Panc1 (cell line): ENCODE results near the gene TALDO1. TPM values are rescaled to one million over a fixed set of nuclear protein-coding genes. Genes with fewer than 3 reads are reported as not detected.
A peak's percentile ranks its signal among the peaks of the same experiment; 100 is the strongest.

Experiments used
- ATAC-seq: fragments of 200-7000 bp; cut with Tn5 transposase; 2 replicates; pipeline ENCODE4 v1.9.1; 2020; ENCODE audit warnings: mild to moderate bottlenecking, moderate library complexity
- BruUV-seq: library from RNA; stranded (reverse); fragments of 400-500 nt; replicated peaks from 2 replicates; lab custom pipeline; 2021; lab: Mats Ljungman, UMichigan
- CTCF ChIA-PET: fragments of 300-600 bp; sonication (Branson Sonifier 250); formaldehyde crosslinking; loops from one replicate; lab custom pipeline; 2022; ENCODE audit warnings: antibody characterized with exemption; lab: Charles Lee
- POLR2A ChIA-PET: fragments of 300-600 bp; sonication (Branson Sonifier 250); formaldehyde crosslinking; loops from one replicate; lab custom pipeline; 2022; ENCODE audit warnings: antibody characterized with exemption; lab: Charles Lee
- DNase-seq: peaks from one replicate; pipeline ENCODE4 v3.0.0-alpha.2; 2010; ENCODE audit warnings: low read depth, low spot score
- H3K27ac ChIP-seq: 2 replicates; pipeline ENCODE4 v1.5.1; 2011; ENCODE audit warnings: mild to moderate bottlenecking, low read length, inconsistent platforms
- H3K27me3 ChIP-seq: fragments of 200-500 bp; sonication (Bioruptor generic); 2 replicates; pipeline ENCODE4 v1.6.0; 2014; ENCODE audit warnings: low read length, inconsistent platforms; ENCODE audit not compliant: control insufficient read depth, insufficient read depth
- H3K36me3 ChIP-seq: fragments of 200-500 bp; sonication (Bioruptor generic); 2 replicates; pipeline ENCODE4 v1.5.1; 2014; ENCODE audit warnings: inconsistent platforms, mild to moderate bottlenecking, low read length, moderate library complexity; ENCODE audit not compliant: control insufficient read depth, insufficient read depth
- H3K4me1 ChIP-seq: 2 replicates; pipeline ENCODE4 v1.5.1; 2011; ENCODE audit warnings: inconsistent platforms, mild to moderate bottlenecking, low read length, moderate library complexity; ENCODE audit not compliant: control insufficient read depth, insufficient read depth
- H3K4me3 ChIP-seq, 2 experiments: 2 replicates each; pipeline ENCODE4 v1.5.1; 2011 to 2012; ENCODE audit warnings: low read depth in 2 of 2, low read length in 2 of 2, mild to moderate bottlenecking in 2 of 2, inconsistent platforms in 1 of 2, moderate library complexity in 1 of 2
- H3K9me3 ChIP-seq: fragments of 200-500 bp; sonication (Bioruptor generic); 2 replicates; pipeline ENCODE4 v1.5.1; 2014; ENCODE audit warnings: low read depth, mild to moderate bottlenecking, inconsistent platforms, low read length, moderate library complexity; ENCODE audit not compliant: control insufficient read depth, insufficient read depth
- POLR2AphosphoS5 ChIP-seq: IDR thresholded peaks from 2 replicates; pipeline ENCODE4 v1.6.1; 2012; ENCODE audit warnings: mild to moderate bottlenecking, low read depth, low read length, moderate library complexity
- SIN3A ChIP-seq: IDR thresholded peaks from 2 replicates; pipeline ENCODE4 v1.6.1; 2012; ENCODE audit warnings: low read depth, mild to moderate bottlenecking, low read length, moderate library complexity, borderline replicate concordance; ENCODE audit not compliant: insufficient read depth
- TCF7L2 ChIP-seq: IDR thresholded peaks from 2 replicates; pipeline ENCODE4 v1.6.1; 2011; ENCODE audit warnings: mild to moderate bottlenecking, low read depth, low read length, inconsistent platforms
- in situ Hi-C: cut with HindIII; loops from 2 replicates; pipeline ENCODE4 v1.10.0; 2016; ENCODE audit warnings: low sequenced_read_pairs, low pct_unique_long_range_greater_than_20kb
- intact Hi-C: fragments of 100-400 bp; cut with micrococcal nuclease; formaldehyde crosslinking; loops from one replicate; pipeline ENCODE4 v1.10.0; 2022; ENCODE audit not compliant: unreplicated experiment
- total RNA-seq: library from RNA; stranded (reverse); gene quantifications from one replicate; pipeline ENCODE4 v1.2.1, GENCODE V29; 2021; ENCODE audit not compliant: unreplicated experiment
- TF ChIP-seq, protein P1 (sequence below): fragments of 450-650 bp; IDR thresholded peaks from 2 replicates; pipeline ENCODE4 v1.5.1; 2017; ENCODE audit warnings: mild to moderate bottlenecking
- TF ChIP-seq, protein P2 (sequence below), 2 experiments: IDR thresholded peaks; 2 replicates each; pipeline ENCODE4 v1.6.1; 2011 to 2012; ENCODE audit warnings: low read depth in 2 of 2, control low read depth in 1 of 2, low read length in 1 of 2, mild to moderate bottlenecking in 1 of 2, moderate library complexity in 1 of 2; ENCODE audit not compliant: insufficient read depth in 1 of 2

Gene TALDO1
- total RNA-seq, 1 experiment from 2014 or later, result 257 TPM

DNA sequence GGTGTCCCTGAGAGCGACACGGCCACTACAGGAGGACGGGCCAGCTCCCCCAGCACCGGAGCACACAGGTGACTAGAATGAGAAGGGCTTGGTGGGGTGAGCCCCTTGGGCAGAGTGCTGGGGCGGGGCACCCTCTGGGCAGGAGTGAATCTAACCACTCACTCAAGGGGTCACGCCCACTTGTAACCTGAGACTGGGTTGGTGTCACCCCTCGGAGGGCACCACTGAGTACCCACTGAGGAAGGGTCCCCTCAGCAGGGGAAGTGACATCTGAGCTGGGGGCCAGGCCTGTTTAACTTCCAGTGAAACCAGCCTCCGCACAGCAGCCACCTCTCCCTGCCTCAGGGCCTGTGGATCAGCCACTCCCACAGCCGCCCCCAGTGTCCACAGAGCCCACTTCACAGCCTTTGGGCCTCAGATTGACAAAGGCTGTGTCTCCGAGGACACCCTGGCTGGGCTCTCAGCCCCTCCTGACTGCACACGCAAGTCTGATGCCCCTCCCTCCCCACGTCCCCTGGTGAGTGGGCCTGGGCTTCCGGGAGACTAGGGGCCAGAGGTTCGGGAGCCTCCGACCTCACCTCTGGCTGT lies 24.4 kb downstream of the TALDO1 start:
- Histone ChIP-seq H3K27ac (no peak overlapping the region), H3K4me3 (no peak overlapping the region), H3K36me3 (peaks cover 6% of the 10 kb centered on the region; the same call in 1 of the 2 replicates), H3K27me3 (no peaks in the 10 kb centered on the region), H3K4me1 (peaks cover 37% of the 10 kb centered on the region), H3K9me3 (no peaks in the 10 kb centered on the region)
- intact Hi-C loops, result no loop called here
- BruUV-seq, result no TSS peak
- DNase-seq (no peak), ATAC-seq (no peak)
- ChIA-PET CTCF (no interaction called here), POLR2A (no interaction called here)
- TF ChIP-seq POLR2AphosphoS5 (no peak), TCF7L2 (no peak), SIN3A (no peak)
- TF ChIP-seq, protein P1, sequence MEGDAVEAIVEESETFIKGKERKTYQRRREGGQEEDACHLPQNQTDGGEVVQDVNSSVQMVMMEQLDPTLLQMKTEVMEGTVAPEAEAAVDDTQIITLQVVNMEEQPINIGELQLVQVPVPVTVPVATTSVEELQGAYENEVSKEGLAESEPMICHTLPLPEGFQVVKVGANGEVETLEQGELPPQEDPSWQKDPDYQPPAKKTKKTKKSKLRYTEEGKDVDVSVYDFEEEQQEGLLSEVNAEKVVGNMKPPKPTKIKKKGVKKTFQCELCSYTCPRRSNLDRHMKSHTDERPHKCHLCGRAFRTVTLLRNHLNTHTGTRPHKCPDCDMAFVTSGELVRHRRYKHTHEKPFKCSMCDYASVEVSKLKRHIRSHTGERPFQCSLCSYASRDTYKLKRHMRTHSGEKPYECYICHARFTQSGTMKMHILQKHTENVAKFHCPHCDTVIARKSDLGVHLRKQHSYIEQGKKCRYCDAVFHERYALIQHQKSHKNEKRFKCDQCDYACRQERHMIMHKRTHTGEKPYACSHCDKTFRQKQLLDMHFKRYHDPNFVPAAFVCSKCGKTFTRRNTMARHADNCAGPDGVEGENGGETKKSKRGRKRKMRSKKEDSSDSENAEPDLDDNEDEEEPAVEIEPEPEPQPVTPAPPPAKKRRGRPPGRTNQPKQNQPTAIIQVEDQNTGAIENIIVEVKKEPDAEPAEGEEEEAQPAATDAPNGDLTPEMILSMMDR, result no peak
- TF ChIP-seq, protein P2, sequence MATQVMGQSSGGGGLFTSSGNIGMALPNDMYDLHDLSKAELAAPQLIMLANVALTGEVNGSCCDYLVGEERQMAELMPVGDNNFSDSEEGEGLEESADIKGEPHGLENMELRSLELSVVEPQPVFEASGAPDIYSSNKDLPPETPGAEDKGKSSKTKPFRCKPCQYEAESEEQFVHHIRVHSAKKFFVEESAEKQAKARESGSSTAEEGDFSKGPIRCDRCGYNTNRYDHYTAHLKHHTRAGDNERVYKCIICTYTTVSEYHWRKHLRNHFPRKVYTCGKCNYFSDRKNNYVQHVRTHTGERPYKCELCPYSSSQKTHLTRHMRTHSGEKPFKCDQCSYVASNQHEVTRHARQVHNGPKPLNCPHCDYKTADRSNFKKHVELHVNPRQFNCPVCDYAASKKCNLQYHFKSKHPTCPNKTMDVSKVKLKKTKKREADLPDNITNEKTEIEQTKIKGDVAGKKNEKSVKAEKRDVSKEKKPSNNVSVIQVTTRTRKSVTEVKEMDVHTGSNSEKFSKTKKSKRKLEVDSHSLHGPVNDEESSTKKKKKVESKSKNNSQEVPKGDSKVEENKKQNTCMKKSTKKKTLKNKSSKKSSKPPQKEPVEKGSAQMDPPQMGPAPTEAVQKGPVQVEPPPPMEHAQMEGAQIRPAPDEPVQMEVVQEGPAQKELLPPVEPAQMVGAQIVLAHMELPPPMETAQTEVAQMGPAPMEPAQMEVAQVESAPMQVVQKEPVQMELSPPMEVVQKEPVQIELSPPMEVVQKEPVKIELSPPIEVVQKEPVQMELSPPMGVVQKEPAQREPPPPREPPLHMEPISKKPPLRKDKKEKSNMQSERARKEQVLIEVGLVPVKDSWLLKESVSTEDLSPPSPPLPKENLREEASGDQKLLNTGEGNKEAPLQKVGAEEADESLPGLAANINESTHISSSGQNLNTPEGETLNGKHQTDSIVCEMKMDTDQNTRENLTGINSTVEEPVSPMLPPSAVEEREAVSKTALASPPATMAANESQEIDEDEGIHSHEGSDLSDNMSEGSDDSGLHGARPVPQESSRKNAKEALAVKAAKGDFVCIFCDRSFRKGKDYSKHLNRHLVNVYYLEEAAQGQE (IDR thresholded peaks at IDR 0.05; ENCODE audit: insufficient read depth in 1 of 2, low read depth in 2 of 2, low read length in 1 of 2), result no peak
- in situ Hi-C loops, result no loop called here

DNA sequence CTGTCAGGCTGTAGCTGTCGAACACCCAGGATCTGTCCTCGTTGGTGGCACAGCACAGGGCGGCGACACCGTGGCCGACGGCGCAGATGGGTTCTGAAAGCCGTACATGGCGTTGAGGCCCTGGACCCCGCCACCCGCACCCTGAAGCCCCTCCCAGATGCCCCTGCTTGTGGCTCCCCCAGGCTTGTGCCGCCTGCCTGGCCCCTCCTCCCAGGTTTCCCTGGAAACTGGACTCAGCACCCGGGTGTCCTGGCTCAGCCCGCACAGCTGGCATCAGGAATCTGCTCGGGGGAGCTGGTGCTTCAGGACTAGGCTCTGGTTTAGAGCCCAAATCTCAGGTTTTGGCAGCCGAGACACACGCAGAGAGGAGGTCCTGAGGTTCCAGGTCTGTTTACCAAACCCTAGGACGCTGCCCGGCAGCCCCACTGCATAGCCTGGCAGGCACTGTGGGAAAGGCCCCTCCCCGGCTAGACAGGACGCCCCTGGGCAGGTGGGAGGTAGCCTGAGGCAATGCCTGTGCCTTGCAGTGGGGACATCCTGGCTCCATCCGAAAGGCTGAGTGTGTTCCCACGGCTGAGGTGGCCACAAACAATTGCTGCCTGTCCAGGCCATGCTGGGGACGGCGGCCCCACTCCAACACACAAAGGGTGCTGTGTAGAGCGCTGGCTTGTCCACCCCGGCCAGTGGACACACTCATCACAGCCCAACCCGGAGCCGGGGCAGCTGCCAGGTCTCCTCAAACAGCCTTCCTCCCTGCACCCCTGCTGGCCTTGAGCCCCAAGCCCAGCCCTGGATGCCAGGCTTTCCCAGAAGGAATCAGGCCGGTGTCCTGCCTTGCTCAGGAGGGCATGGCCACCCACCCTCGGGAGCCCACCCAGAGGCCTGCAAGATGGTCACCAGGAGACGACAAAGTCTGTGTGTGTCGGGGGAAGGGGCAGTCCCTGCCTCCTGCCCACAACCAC lies 25.4 kb downstream of the TALDO1 start:
- POLR2A ChIA-PET, result no interaction called here

More for the DNA sequence above, 25.4 kb downstream of the TALDO1 start:
- CTCF ChIA-PET, result no interaction called here
- Histone ChIP-seq H3K4me1 (peaks cover 29% of the 10 kb centered on the region), H3K4me3 (no peak overlapping the region), H3K9me3 (no peaks in the 10 kb centered on the region), H3K36me3 (peaks cover 4% of the 10 kb centered on the region; the same call in 1 of the 2 replicates), H3K27me3 (no peaks in the 10 kb centered on the region), H3K27ac (peak overlapping the region; percentile 2; the same call in 1 of the 2 replicates)
- in situ Hi-C loops (no loop called here), intact Hi-C loops (no loop called here)
- no peak for DNase-seq
- ATAC-seq, result no peak
- peak; percentile 9; the same call in 1 of the 2 replicates for TF ChIP-seq POLR2AphosphoS5
- TF ChIP-seq, protein P2 (IDR thresholded peaks at IDR 0.05; ENCODE audit: insufficient read depth in 1 of 2, low read depth in 2 of 2, low read length in 1 of 2), result no peak
- no TSS peak for BruUV-seq
